Epithelial cell of esophagus (primary cell): Measurements from ENCODE around the gene LTBP2.

Experiments used
- DNase-seq: peaks from one replicate; pipeline ENCODE4 v3.0.0; 2010; ENCODE audit warnings: low read depth
- H3K4me3 ChIP-seq: 2 replicates; pipeline ENCODE4 v1.5.1; 2011; ENCODE audit warnings: mild to moderate bottlenecking, low read length, control low read depth
- CTCF ChIP-seq: IDR thresholded peaks from 2 replicates; pipeline ENCODE4 v1.5.1; 2011; ENCODE audit warnings: low read depth, mild to moderate bottlenecking, low read length, control low read depth, inconsistent platforms; ENCODE audit not compliant: insufficient read depth; ENCODE audit errors: missing control alignments

Gene LTBP2

GRCh38 chr14:74500417-74501134 is 111.5 kb downstream of the LTBP2 start:
- no peak overlapping the region for H3K4me3 ChIP-seq
- DNase-seq, result no peak
- no peak for TF ChIP-seq CTCF

GRCh38 chr14:74495356-74495755 is 116.7 kb downstream of the LTBP2 start:
- no peak for TF ChIP-seq CTCF
- no peak overlapping the region for H3K4me3 ChIP-seq
- DNase-seq, result no peak

- TF ChIP-seq CTCF, result no peak
- DNase-seq, result peak; percentile 100
- peak within 1 kb of the TSS; percentile 98 for H3K4me3 ChIP-seq
Observed at GRCh38 chr14:74493343-74494261, 118.4 kb downstream of the LTBP2 start, which contains the start of gene ISCA2. Gene ISCA2 (plus strand): TSS chr14:74493765. CDS start chr14:74493775, 10 bp downstream.

- peak within 1 kb of the TSS; percentile 98 for H3K4me3 ChIP-seq
- DNase-seq, result no peak
- TF ChIP-seq CTCF, result no peak
Observed at GRCh38 chr14:74492776-74493342, 119.2 kb downstream of the LTBP2 start, which contains the start of gene NPC2. Gene NPC2 (minus strand): TSS chr14:74493305. CDS start chr14:74493274, 31 bp downstream.

- TF ChIP-seq CTCF, result peak; percentile 39
- peak; percentile 51 for DNase-seq
- H3K4me3 ChIP-seq, result peak overlapping the region; percentile 70
Observed at GRCh38 chr14:74491956-74492775, 119.9 kb downstream of the LTBP2 start.

- no peak for TF ChIP-seq CTCF
- no peak overlapping the region for H3K4me3 ChIP-seq
- DNase-seq, result no peak
Observed at GRCh38 chr14:74490486-74490885, 121.6 kb downstream of the LTBP2 start.
